LNCAP (cell line): ENCODE data around the gene SMAD3.

Experiments
- CTCF ChIP-seq: fragments of 450-650 bp; IDR thresholded peaks from 2 replicates; pipeline ENCODE4 v1.5.1; 2017; ENCODE audit warnings: mild to moderate bottlenecking

Gene SMAD3

DNA sequence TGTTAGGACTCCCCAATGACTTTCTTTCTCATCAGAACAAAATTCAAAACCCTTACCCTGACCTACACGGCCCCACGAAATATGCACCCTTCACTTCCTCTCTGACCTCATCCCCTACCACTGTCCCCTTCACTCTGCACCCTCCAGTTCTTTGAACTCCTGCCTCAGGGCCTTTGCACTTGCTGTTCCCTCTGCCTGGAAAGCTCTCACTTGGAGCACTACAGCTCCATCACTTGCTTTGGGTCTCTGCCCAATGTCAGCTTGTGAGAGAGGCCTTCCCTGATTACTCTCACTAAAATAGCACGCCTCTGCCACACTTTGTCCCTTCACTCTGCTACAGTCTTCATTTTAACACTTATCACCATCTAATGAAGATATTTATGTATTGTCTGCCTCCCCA lies 32.8 kb upstream of the SMAD3 start:
- TF ChIP-seq CTCF, result no peak

- no peak for TF ChIP-seq CTCF
Measured at GRCh38 chr15:67033012-67033411, 32.4 kb upstream of the SMAD3 start.

- TF ChIP-seq CTCF, result no peak
Measured at GRCh38 chr15:67033571-67034044, 31.8 kb upstream of the SMAD3 start.

DNA sequence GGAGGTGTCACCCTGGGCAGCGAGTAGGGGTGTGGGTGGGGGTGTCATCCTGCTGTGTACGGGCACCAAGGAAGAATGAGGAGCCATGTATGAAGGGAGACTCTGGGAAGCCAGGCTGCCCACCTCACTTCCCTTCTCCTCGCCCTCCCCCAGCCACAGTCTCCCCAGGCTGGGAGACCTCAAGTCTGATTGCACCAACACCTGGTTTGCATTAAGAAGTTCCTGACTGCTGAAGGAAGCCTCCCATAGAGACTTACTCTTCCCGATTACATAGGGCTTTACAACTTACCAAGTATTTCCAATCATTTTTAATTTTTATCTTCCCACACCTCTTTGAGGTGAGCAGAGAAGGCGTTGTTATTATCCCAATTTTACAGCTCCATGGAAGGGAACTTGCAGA lies 29.5 kb upstream of the SMAD3 start:
- no peak for TF ChIP-seq CTCF

DNA sequence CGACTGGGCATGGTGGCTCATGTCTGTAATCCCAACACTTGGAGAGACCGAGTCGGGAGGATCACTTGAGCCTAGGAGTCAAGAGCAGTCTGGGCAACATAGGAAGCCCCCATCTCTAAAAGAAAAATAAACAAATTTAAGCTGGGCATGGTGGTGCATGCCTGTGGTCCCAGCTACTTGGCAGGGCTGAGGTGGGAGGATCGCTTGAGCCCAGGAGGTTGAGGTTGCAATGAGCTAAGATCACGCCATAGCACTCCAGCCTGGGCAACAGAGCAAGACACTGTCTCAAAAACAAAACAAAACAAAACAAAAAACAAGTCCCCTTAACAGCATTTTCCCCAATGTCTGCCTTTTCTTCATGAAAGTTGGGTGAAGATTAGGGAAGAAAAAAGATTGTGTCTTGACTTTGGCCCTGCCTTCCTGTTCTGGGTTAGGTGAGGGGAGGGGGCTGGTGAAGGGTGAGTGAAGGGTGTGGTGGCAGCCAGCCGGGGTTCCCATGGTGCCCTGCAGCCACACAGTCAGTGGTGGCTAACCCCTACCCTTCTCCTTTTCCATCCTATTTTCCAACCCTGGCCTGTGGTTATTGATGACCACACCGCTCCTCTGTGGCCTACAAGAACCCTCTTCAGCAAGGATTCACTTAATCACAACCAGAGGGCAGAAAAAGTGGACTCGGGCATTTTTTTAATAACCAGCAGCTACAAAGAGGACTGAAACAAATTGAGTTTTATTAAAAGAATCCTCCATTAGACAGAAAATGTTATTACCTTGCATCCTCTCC lies 28.4 kb upstream of the SMAD3 start:
- TF ChIP-seq CTCF, result no peak

GRCh38 chr15:67037694-67038093 lies 27.7 kb upstream of the SMAD3 start:
- no peak for TF ChIP-seq CTCF

DNA sequence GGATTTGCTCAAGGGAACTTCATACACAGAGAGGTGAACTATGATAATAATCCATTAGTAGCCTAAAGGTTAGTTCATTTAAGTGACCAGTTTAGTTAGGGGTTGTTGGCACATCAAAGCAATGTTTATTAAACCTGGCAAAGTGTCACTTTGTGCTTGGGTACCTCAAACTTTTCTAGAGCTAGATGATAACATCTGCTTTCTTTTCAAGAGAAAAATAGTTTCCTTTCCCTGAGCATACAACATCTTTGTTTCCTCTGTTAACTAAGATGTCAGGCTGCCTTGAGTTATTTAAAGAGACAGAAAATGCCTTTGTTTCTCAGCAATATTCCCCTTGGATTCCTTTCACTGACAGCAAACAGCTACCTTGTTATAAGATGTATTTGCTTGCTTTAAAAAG lies 26.7 kb upstream of the SMAD3 start:
- TF ChIP-seq CTCF, result no peak
